ENCODE measurements around the gene SHKBP1. TPM values are rescaled to one million over a fixed set of nuclear protein-coding genes. Genes with fewer than 3 reads are reported as not detected.
"Not testable (repeated sequence)": the region's sequence is repeated elsewhere in the genome, so short reads cannot be mapped to it uniquely, and the experiment has no call there.

Gene SHKBP1
- total RNA-seq, 1 donor: 55.9 TPM

- Histone ChIP-seq H3K4me3 (ENCODE audit: low read length) (no peak overlapping the region), H3K27me3 (ENCODE audit: insufficient read depth, low read length) (no peaks in the 10 kb centered on the region), H3K9me3 (ENCODE audit: low read depth, low read length) (no peaks in the 10 kb centered on the region), H3K4me1 (ENCODE audit: insufficient read depth, low read length) (no peaks in the 10 kb centered on the region)
Measured at GRCh38 chr19:40621966-40622772, 45.5 kb downstream of the SHKBP1 start.

- no peak overlapping the region for H3K4me3 ChIP-seq (ENCODE audit: low read length)
- no peaks in the 10 kb centered on the region for H3K9me3 ChIP-seq (ENCODE audit: low read depth, low read length)
- no peaks in the 10 kb centered on the region for H3K4me1 ChIP-seq (ENCODE audit: insufficient read depth, low read length)
- no peaks in the 10 kb centered on the region for H3K27me3 ChIP-seq (ENCODE audit: insufficient read depth, low read length)
Measured at GRCh38 chr19:40622773-40623075, 46.1 kb downstream of the SHKBP1 start.

- H3K27me3 ChIP-seq (ENCODE audit: insufficient read depth, low read length): no peaks in the 10 kb centered on the region
- H3K4me3 ChIP-seq (ENCODE audit: low read length): no peak overlapping the region
- H3K4me1 ChIP-seq (ENCODE audit: insufficient read depth, low read length): no peaks in the 10 kb centered on the region
- no peaks in the 10 kb centered on the region for H3K9me3 ChIP-seq (ENCODE audit: low read depth, low read length)
Measured at GRCh38 chr19:40623403-40624251, 47.0 kb downstream of the SHKBP1 start.

- not testable (repeated sequence) for H3K9me3 ChIP-seq (ENCODE audit: low read depth, low read length); H3K4me1 ChIP-seq (ENCODE audit: insufficient read depth, low read length); H3K4me3 ChIP-seq (ENCODE audit: low read length); H3K27me3 ChIP-seq (ENCODE audit: insufficient read depth, low read length)
Measured at GRCh38 chr19:40624369-40625153, 47.9 kb downstream of the SHKBP1 start.

- Histone ChIP-seq H3K27me3 (ENCODE audit: insufficient read depth, low read length) (no peaks in the 10 kb centered on the region), H3K4me3 (ENCODE audit: low read length) (no peak overlapping the region), H3K9me3 (ENCODE audit: low read depth, low read length) (no peaks in the 10 kb centered on the region), H3K4me1 (ENCODE audit: insufficient read depth, low read length) (no peaks in the 10 kb centered on the region)
Measured at GRCh38 chr19:40625406-40626120, 48.9 kb downstream of the SHKBP1 start.

- Histone ChIP-seq H3K4me1 (ENCODE audit: insufficient read depth, low read length) (no peaks in the 10 kb centered on the region), H3K4me3 (ENCODE audit: low read length) (no peak overlapping the region), H3K27me3 (ENCODE audit: insufficient read depth, low read length) (no peaks in the 10 kb centered on the region), H3K9me3 (ENCODE audit: low read depth, low read length) (no peaks in the 10 kb centered on the region)
Measured at GRCh38 chr19:40626918-40627317, 50.2 kb downstream of the SHKBP1 start.

GRCh38 chr19:40627486-40628279 is 51.0 kb downstream of the SHKBP1 start:
- no peak overlapping the region for H3K4me3 ChIP-seq (ENCODE audit: low read length)
- no peaks in the 10 kb centered on the region for H3K9me3 ChIP-seq (ENCODE audit: low read depth, low read length)

GRCh38 chr19:40629346-40629745 is 52.7 kb downstream of the SHKBP1 start:
- H3K27me3 ChIP-seq (ENCODE audit: insufficient read depth, low read length): no peaks in the 10 kb centered on the region
- H3K9me3 ChIP-seq (ENCODE audit: low read depth, low read length): no peaks in the 10 kb centered on the region
- no peaks in the 10 kb centered on the region for H3K4me1 ChIP-seq (ENCODE audit: insufficient read depth, low read length)
- H3K4me3 ChIP-seq (ENCODE audit: low read length): no peak overlapping the region

More at GRCh38 chr19:40627486-40628279, 51.0 kb downstream of the SHKBP1 start:
- Histone ChIP-seq H3K27me3 (ENCODE audit: insufficient read depth, low read length) (no peaks in the 10 kb centered on the region), H3K4me1 (ENCODE audit: insufficient read depth, low read length) (no peaks in the 10 kb centered on the region)

GRCh38 chr19:40630571-40631160 is 54.0 kb downstream of the SHKBP1 start:
- Histone ChIP-seq H3K9me3 (ENCODE audit: low read depth, low read length) (no peaks in the 10 kb centered on the region), H3K4me1 (ENCODE audit: insufficient read depth, low read length) (no peaks in the 10 kb centered on the region), H3K4me3 (ENCODE audit: low read length) (no peak overlapping the region), H3K27me3 (ENCODE audit: insufficient read depth, low read length) (no peaks in the 10 kb centered on the region)

- Histone ChIP-seq H3K4me3 (ENCODE audit: low read length) (no peak overlapping the region), H3K9me3 (ENCODE audit: low read depth, low read length) (no peaks in the 10 kb centered on the region), H3K4me1 (ENCODE audit: insufficient read depth, low read length) (no peaks in the 10 kb centered on the region), H3K27me3 (ENCODE audit: insufficient read depth, low read length) (no peaks in the 10 kb centered on the region)
Measured at GRCh38 chr19:40632311-40633036, 55.8 kb downstream of the SHKBP1 start.

GRCh38 chr19:40633207-40633606 is 56.5 kb downstream of the SHKBP1 start:
- Histone ChIP-seq H3K4me1 (ENCODE audit: insufficient read depth, low read length) (no peaks in the 10 kb centered on the region), H3K4me3 (ENCODE audit: low read length) (no peak overlapping the region), H3K9me3 (ENCODE audit: low read depth, low read length) (no peaks in the 10 kb centered on the region), H3K27me3 (ENCODE audit: insufficient read depth, low read length) (no peaks in the 10 kb centered on the region)

GRCh38 chr19:40638327-40638726 is 61.7 kb downstream of the SHKBP1 start:
- H3K4me3 ChIP-seq (ENCODE audit: low read length): no peak overlapping the region
- H3K4me1 ChIP-seq (ENCODE audit: insufficient read depth, low read length): no peaks in the 10 kb centered on the region
- no peaks in the 10 kb centered on the region for H3K9me3 ChIP-seq (ENCODE audit: low read depth, low read length)
- no peaks in the 10 kb centered on the region for H3K27me3 ChIP-seq (ENCODE audit: insufficient read depth, low read length)

GRCh38 chr19:40639638-40639982 is 62.9 kb downstream of the SHKBP1 start:
- no peaks in the 10 kb centered on the region for H3K27me3 ChIP-seq (ENCODE audit: insufficient read depth, low read length)
- no peaks in the 10 kb centered on the region for H3K9me3 ChIP-seq (ENCODE audit: low read depth, low read length)
- H3K4me1 ChIP-seq (ENCODE audit: insufficient read depth, low read length): no peaks in the 10 kb centered on the region
- no peak overlapping the region for H3K4me3 ChIP-seq (ENCODE audit: low read length)

All from mononuclear cell (primary cell).